Liver (tissue), 9 donors: ENCODE data around the gene ZNF593. TPM values are rescaled to one million over a fixed set of nuclear protein-coding genes. Genes with fewer than 3 reads are reported as not detected.

Source experiments
- DNase-seq: peaks from one replicate; pipeline ENCODE4 v3.0.0-alpha.2; 2017; ENCODE audit warnings: low spot score
- H3K27ac ChIP-seq, 2 donors: one replicate each; pipeline ENCODE4 v1.7.0; 2013; ENCODE audit warnings: inconsistent platforms in 2 of 2, low read length in 2 of 2, control low read depth in 1 of 2, low read depth in 1 of 2, mild to moderate bottlenecking in 1 of 2
- H3K27me3 ChIP-seq, 4 donors: one replicate each; pipeline versions ENCODE4 v1.6.1 to v1.7.0; 2013; ENCODE audit warnings: low read length in 3 of 4, inconsistent platforms in 1 of 4, mild to moderate bottlenecking in 1 of 4, moderate library complexity in 1 of 4; ENCODE audit not compliant: control insufficient read depth in 4 of 4, insufficient read depth in 4 of 4
- H3K36me3 ChIP-seq, 4 donors: one replicate each; pipeline versions ENCODE4 v1.6.1 to v1.7.0; 2013; ENCODE audit warnings: low read length in 3 of 4, mild to moderate bottlenecking in 3 of 4, low read depth in 1 of 4, moderate library complexity in 1 of 4; ENCODE audit not compliant: control insufficient read depth in 4 of 4, insufficient read depth in 3 of 4
- H3K4me1 ChIP-seq, 4 donors: one replicate each; pipeline versions ENCODE4 v1.6.1 to v1.7.0; 2013; ENCODE audit warnings: low read length in 3 of 4, mild to moderate bottlenecking in 3 of 4, moderate library complexity in 1 of 4; ENCODE audit not compliant: control insufficient read depth in 4 of 4, insufficient read depth in 4 of 4
- H3K4me3 ChIP-seq, 3 donors: one replicate each; pipeline versions ENCODE4 v1.6.1 to v1.7.0; 2013; ENCODE audit warnings: low read length in 3 of 3, control low read depth in 1 of 3, low read depth in 1 of 3, mild to moderate bottlenecking in 1 of 3
- H3K9ac ChIP-seq, 2 donors: one replicate each; pipeline ENCODE4 v1.7.0; 2013; ENCODE audit warnings: low read length in 2 of 2, mild to moderate bottlenecking in 2 of 2, moderate library complexity in 2 of 2, control low read depth in 1 of 2, low read depth in 1 of 2
- H3K9me3 ChIP-seq, 4 donors: one replicate each; pipeline versions ENCODE4 v1.6.1 to v1.7.0; 2013; ENCODE audit warnings: low read length in 3 of 4; ENCODE audit not compliant: control insufficient read depth in 4 of 4
- ATF3 ChIP-seq: IDR thresholded peaks from 2 replicates; pipeline ENCODE4 v1.6.1; 2016; ENCODE audit warnings: antibody characterized with exemption
- CTCF ChIP-seq: fragments of 150-350 bp; IDR thresholded peaks from 2 replicates; pipeline ENCODE4 v1.5.1; 2017; ENCODE audit warnings: improper control_type of control experiment, low read depth, low read length; ENCODE audit not compliant: missing input control
- EGR1 ChIP-seq, 2 donors: IDR thresholded peaks; 2 replicates each; pipeline ENCODE4 v1.6.1; 2016 to 2018; ENCODE audit warnings: antibody characterized with exemption in 2 of 2, low read depth in 2 of 2
- FOXA1 ChIP-seq: IDR thresholded peaks from 2 replicates; pipeline ENCODE4 v1.6.1; 2016; ENCODE audit warnings: antibody characterized with exemption
- FOXA2 ChIP-seq: IDR thresholded peaks from 2 replicates; pipeline ENCODE4 v1.6.1; 2016; ENCODE audit warnings: antibody characterized with exemption
- GABPA ChIP-seq, 2 donors: IDR thresholded peaks in 1 of 2; conservative IDR thresholded peaks in 1 of 2; 2 replicates each; pipeline ENCODE4 v1.6.1; 2016; ENCODE audit warnings: antibody characterized with exemption in 2 of 2, mild to moderate bottlenecking in 1 of 2, moderate library complexity in 1 of 2
- HNF4A ChIP-seq, 2 donors: conservative IDR thresholded peaks; 2 replicates each; pipeline ENCODE4 v1.6.1; 2016; ENCODE audit warnings: antibody characterized with exemption in 2 of 2, mild to moderate bottlenecking in 2 of 2
- HNF4G ChIP-seq: IDR thresholded peaks from 2 replicates; pipeline ENCODE4 v1.6.1; 2016; ENCODE audit warnings: antibody characterized with exemption
- JUND ChIP-seq, 2 donors: IDR thresholded peaks; 2 replicates each; pipeline ENCODE4 v1.6.1; 2016; ENCODE audit warnings: antibody characterized with exemption in 2 of 2
- MAX ChIP-seq: IDR thresholded peaks from 2 replicates; pipeline ENCODE4 v1.6.1; 2016; ENCODE audit warnings: antibody characterized with exemption
- NR2F2 ChIP-seq: IDR thresholded peaks from 2 replicates; pipeline ENCODE4 v1.6.1; 2016; ENCODE audit warnings: antibody characterized with exemption
- RAD21 ChIP-seq, 2 donors: IDR thresholded peaks; 2 replicates each; pipeline ENCODE4 v1.6.1; 2016; ENCODE audit warnings: antibody characterized with exemption in 2 of 2, mild to moderate bottlenecking in 2 of 2
- REST ChIP-seq: IDR thresholded peaks from 2 replicates; pipeline ENCODE4 v1.6.1; 2016; ENCODE audit warnings: antibody characterized with exemption, mild to moderate bottlenecking
- RXRA ChIP-seq, 2 donors: IDR thresholded peaks; 2 replicates each; pipeline ENCODE4 v1.6.1; 2017 to 2018; ENCODE audit warnings: antibody characterized with exemption in 2 of 2, mild to moderate bottlenecking in 1 of 2
- SP1 ChIP-seq: IDR thresholded peaks from 2 replicates; pipeline ENCODE4 v1.6.1; 2018; ENCODE audit warnings: antibody characterized with exemption, mild to moderate bottlenecking
- TAF1 ChIP-seq: conservative IDR thresholded peaks from 2 replicates; pipeline ENCODE4 v1.6.1; 2016; ENCODE audit warnings: antibody characterized with exemption, mild to moderate bottlenecking
- YY1 ChIP-seq: IDR thresholded peaks from 2 replicates; pipeline ENCODE4 v1.6.1; 2016; ENCODE audit warnings: antibody characterized with exemption, mild to moderate bottlenecking
- ZBTB33 ChIP-seq: IDR thresholded peaks from 2 replicates; pipeline ENCODE4 v1.6.1; 2016; ENCODE audit warnings: antibody characterized with exemption
- WGBS: extraction: QIAGEN DNeasy Blood & Tissue Kit; methylation state at CpG from one replicate; pipeline ENCODE4 v1.1.7; 2013; 5-methylcytosine and 5-hydroxymethylcytosine counted together
- polyA plus RNA-seq, 2 donors: library from polyadenylated mRNA; stranded (reverse) in 1 of 2; unstranded in 1 of 2; fragments of 200-250 nt in 1 of 2; fragments of >200 nt in 1 of 2; fragmentation: Nextera tagmentation in 1 of 2; extraction: Ambion mirVana in 1 of 2; gene quantifications; one replicate each; pipeline versions ENCODE4 v1.2.1 to v1.2.3, GENCODE V29; 2013 to 2015
- total RNA-seq, 2 donors: library from RNA; depleted of rRNA; stranded (reverse); fragments of >200 nt; gene quantifications; one replicate each; pipeline ENCODE4 v1.2.3, GENCODE V29; 2014
- donor health status: healthy.
- donor health status: healthy.
- donor health status: healthy.
- donor health status: healthy.
- donor health status: healthy.

ZNF593 gene
- total and polyA plus RNA-seq, 4 donors, result 5.7 to 81.4 (median 30.2) TPM

GRCh38 chr1:26161415-26162219, 8.1 kb upstream of the ZNF593 start:
- no peak overlapping the region for H3K9ac ChIP-seq
- 1% methylated on average over 98 of the region's 98 CpGs for WGBS

More at GRCh38 chr1:26161415-26162219, 8.1 kb upstream of the ZNF593 start:
- H3K27me3 ChIP-seq, result peaks cover 0 to 4% (median under 1%) of the 10 kb centered on the region in 4 donors
- H3K36me3 ChIP-seq, result no peaks in the 10 kb centered on the region
- H3K4me1 ChIP-seq, result peaks cover 10 to 26% (median 18%) of the 10 kb centered on the region in 4 donors
- peak overlapping the region; percentile 35 to 59 (median 51) for H3K4me3 ChIP-seq
- TF ChIP-seq YY1, result no peak
- TF ChIP-seq REST, result no peak
- no peak for TF ChIP-seq ATF3
- no peak for TF ChIP-seq HNF4G
- no peak for TF ChIP-seq MAX
- no peak for TF ChIP-seq CTCF
- no peak for TF ChIP-seq GABPA (IDR thresholded peaks at IDR 0.05 in 1 of 2, conservative IDR thresholded peaks at IDR 0.05 in 1 of 2)
- TF ChIP-seq FOXA1, result no peak
- no peak for TF ChIP-seq HNF4A (conservative IDR thresholded peaks at IDR 0.05)
- no peak for TF ChIP-seq ZBTB33
- no peak for TF ChIP-seq FOXA2
- TF ChIP-seq EGR1 (IDR thresholded peaks at IDR 0.05; ENCODE audit: low read depth in 2 of 2), result no peak
- no peak for TF ChIP-seq RAD21 (IDR thresholded peaks at IDR 0.05)
- TF ChIP-seq RXRA (IDR thresholded peaks at IDR 0.05), result no peak
- TF ChIP-seq NR2F2, result no peak
- TF ChIP-seq JUND (IDR thresholded peaks at IDR 0.05), result no peak
- no peak for TF ChIP-seq TAF1
- TF ChIP-seq SP1, result no peak
- H3K27ac ChIP-seq, result peak overlapping the region in 1 of 2 donors; percentile 33
- peak; percentile 56 for DNase-seq
- H3K9me3 ChIP-seq, result no peaks in the 10 kb centered on the region
